GM10266 (cell line): Measurements from ENCODE around the gene CCDC102A.

ENCODE experiments used
- DNase-seq: peaks from one replicate; pipeline ENCODE4 v3.0.0; 2012; ENCODE audit errors: extremely low spot score
- TF ChIP-seq, protein P1 (sequence below): IDR thresholded peaks from 2 replicates; pipeline ENCODE4 v1.5.1; 2012; ENCODE audit warnings: mild to moderate bottlenecking, low read depth; ENCODE audit not compliant: control insufficient read depth, insufficient read depth; ENCODE audit errors: missing control alignments

CCDC102A gene

GRCh38 chr16:57576429-57576870, 40.1 kb upstream of the CCDC102A start:
- DNase-seq, result peak; percentile 76
- TF ChIP-seq, protein P1, sequence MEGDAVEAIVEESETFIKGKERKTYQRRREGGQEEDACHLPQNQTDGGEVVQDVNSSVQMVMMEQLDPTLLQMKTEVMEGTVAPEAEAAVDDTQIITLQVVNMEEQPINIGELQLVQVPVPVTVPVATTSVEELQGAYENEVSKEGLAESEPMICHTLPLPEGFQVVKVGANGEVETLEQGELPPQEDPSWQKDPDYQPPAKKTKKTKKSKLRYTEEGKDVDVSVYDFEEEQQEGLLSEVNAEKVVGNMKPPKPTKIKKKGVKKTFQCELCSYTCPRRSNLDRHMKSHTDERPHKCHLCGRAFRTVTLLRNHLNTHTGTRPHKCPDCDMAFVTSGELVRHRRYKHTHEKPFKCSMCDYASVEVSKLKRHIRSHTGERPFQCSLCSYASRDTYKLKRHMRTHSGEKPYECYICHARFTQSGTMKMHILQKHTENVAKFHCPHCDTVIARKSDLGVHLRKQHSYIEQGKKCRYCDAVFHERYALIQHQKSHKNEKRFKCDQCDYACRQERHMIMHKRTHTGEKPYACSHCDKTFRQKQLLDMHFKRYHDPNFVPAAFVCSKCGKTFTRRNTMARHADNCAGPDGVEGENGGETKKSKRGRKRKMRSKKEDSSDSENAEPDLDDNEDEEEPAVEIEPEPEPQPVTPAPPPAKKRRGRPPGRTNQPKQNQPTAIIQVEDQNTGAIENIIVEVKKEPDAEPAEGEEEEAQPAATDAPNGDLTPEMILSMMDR, result peak; percentile 98

- TF ChIP-seq, protein P1, result no peak
Measured at GRCh38 chr16:57575468-57576277, 39.3 kb upstream of the CCDC102A start.

GRCh38 chr16:57574646-57575467, 38.5 kb upstream of the CCDC102A start:
- TF ChIP-seq, protein P1, result no peak
- no peak for DNase-seq

More at GRCh38 chr16:57575468-57576277, 39.3 kb upstream of the CCDC102A start:
- no peak for DNase-seq

DNA sequence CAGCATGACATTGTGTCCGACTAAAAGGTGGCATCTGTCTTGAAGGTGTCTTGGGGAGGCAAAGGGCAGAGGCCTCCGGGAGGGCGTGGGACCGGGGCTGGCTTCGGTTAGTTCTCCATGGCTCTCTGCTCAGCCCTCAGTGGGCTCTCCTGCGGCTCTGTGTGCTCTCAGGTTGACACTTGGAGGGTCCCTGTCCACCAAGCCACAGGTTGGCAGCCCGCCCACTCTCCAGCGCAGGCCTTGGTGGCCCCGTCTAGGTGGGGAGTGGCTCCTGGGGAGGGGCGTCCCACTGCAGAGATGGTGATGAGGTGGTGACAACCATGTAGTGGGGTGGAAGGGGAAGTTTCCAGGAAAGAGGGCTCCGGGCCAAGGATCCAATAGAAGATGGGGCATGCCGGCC, 37.7 kb upstream of the CCDC102A start:
- DNase-seq, result no peak
- TF ChIP-seq, protein P1, result no peak

DNA sequence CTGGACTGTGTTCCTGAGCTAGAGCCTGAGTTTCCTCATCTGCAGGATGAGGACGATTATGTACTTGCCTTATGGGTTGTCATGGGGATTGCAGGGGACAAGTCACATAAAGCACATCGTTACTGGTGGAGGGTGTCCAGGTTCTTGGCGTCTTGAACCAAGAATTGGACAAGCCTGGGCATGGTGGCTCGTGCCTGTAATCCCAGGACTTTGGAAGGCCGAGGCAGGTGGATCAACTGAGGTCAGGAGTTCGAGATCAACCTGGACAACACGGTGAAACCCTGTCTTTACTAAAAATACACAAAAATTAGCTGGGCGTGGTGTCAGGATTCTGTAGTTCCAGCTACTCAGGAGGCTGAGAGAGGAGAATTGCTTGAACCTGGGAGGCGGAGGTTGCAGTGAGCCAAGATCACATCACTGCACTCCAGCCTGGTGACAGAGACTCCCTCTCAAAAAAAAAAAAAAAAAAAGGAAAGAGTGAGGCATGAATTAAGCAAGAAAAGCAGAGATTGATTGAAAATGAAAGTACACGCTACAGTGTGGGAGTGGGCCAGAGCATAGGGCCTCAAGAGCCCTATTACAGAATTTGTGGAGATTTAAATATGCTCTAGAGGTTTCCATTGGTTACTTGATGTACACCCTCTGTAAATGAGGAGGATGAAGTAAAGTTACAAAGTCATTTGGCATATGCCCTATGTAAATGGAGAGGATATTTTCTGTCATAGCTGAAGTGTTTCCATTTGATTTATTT, 36.8 kb upstream of the CCDC102A start:
- DNase-seq, result no peak
- TF ChIP-seq, protein P1, result no peak

DNA sequence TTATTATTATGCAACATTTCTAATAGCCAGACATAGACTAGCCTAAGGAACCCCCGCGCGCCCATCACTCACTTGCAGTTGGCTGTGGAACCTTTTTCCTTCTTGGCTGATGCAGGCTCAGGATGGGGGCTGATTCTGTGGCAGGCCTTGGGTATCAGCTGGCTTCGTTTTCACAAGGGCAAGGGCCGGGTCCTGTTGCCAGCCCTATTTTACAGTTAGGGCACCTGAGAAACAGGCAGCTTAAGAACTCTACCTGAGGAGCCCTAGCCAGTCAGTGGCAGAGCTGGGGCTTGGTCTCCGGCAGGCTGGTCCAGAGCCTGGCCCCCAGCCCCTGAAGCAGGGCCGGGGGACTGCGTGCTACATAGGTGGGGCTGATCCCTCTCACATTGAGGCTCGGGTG, 34.7 kb upstream of the CCDC102A start:
- DNase-seq, result no peak

More for the DNA sequence above, 34.7 kb upstream of the CCDC102A start:
- TF ChIP-seq, protein P1, result no peak
